PFSK-1 (cell line): Measurements from ENCODE around the gene OPRD1.

Experiments
- FOXP2 ChIP-seq: optimal IDR thresholded peaks from 2 replicates; pipeline ENCODE3; 2011; ENCODE audit warnings: borderline replicate concordance, control low read depth, inconsistent platforms; ENCODE audit not compliant: insufficient read depth; ENCODE audit errors: extremely low read length, extremely low read depth
- POLR2AphosphoS5 ChIP-seq: IDR thresholded peaks from 2 replicates; pipeline ENCODE4 v1.6.1; 2012; ENCODE audit warnings: low read depth, mild to moderate bottlenecking, control low read depth, low read length, moderate library complexity
- SIN3A ChIP-seq: IDR thresholded peaks from 2 replicates; pipeline ENCODE4 v1.6.1; 2012; ENCODE audit warnings: mild to moderate bottlenecking, low read length, moderate library complexity, borderline replicate concordance; ENCODE audit not compliant: insufficient read depth
- TAF1 ChIP-seq: IDR thresholded peaks from 2 replicates; pipeline ENCODE4 v1.6.1; 2012; ENCODE audit warnings: low read length, control low read depth, borderline replicate concordance; ENCODE audit not compliant: insufficient read depth
- TF ChIP-seq, protein P1 (sequence below), 2 experiments: IDR thresholded peaks; 2 replicates each; pipeline versions ENCODE4 v1.6.1 to v1.8.0; 2011 to 2012; ENCODE audit warnings: low read depth in 2 of 2, low read length in 2 of 2, control low read depth in 1 of 2, inconsistent platforms in 1 of 2, mild to moderate bottlenecking in 1 of 2, moderate library complexity in 1 of 2; ENCODE audit not compliant: insufficient read depth in 1 of 2

OPRD1 gene

DNA sequence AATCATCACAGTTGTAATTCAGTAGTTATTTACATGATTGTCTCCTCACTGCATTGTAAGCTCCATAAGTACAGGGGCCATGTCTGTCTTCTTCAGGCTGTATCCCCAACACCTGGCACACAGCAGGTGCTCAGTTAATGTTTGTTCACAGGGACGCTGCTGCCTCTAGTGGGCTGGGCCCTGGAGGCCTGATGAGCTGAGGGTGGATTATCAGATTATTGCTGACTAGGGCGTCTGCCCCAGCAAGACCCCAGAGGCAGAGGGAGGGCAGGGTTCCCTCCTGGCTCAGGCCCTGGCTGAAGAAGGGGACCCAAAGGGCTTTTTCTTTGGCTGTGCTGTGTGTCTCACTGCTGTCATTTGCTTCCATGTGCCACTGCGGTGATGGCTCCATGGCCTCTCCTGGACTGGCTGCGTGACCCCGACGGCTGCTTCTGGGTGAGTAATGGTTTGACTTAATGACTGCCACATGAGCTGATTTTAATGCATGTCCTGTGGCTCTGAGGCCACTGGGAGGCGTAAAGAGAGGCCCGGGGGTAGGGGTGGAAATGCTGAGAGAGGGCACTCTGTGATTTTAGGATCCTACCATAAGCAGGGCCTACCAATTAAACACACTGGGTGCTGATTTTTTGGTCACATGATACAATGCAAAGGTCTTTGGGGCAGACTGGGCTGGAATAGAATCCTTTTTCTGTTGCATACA, 81.6 kb downstream of the OPRD1 start:
- TF ChIP-seq, protein P1, sequence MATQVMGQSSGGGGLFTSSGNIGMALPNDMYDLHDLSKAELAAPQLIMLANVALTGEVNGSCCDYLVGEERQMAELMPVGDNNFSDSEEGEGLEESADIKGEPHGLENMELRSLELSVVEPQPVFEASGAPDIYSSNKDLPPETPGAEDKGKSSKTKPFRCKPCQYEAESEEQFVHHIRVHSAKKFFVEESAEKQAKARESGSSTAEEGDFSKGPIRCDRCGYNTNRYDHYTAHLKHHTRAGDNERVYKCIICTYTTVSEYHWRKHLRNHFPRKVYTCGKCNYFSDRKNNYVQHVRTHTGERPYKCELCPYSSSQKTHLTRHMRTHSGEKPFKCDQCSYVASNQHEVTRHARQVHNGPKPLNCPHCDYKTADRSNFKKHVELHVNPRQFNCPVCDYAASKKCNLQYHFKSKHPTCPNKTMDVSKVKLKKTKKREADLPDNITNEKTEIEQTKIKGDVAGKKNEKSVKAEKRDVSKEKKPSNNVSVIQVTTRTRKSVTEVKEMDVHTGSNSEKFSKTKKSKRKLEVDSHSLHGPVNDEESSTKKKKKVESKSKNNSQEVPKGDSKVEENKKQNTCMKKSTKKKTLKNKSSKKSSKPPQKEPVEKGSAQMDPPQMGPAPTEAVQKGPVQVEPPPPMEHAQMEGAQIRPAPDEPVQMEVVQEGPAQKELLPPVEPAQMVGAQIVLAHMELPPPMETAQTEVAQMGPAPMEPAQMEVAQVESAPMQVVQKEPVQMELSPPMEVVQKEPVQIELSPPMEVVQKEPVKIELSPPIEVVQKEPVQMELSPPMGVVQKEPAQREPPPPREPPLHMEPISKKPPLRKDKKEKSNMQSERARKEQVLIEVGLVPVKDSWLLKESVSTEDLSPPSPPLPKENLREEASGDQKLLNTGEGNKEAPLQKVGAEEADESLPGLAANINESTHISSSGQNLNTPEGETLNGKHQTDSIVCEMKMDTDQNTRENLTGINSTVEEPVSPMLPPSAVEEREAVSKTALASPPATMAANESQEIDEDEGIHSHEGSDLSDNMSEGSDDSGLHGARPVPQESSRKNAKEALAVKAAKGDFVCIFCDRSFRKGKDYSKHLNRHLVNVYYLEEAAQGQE (IDR thresholded peaks at IDR 0.05; ENCODE audit: insufficient read depth in 1 of 2, low read depth in 2 of 2, low read length in 2 of 2): no peak
- TF ChIP-seq POLR2AphosphoS5 (no peak), FOXP2 (no peak), TAF1 (no peak), SIN3A (no peak)

DNA sequence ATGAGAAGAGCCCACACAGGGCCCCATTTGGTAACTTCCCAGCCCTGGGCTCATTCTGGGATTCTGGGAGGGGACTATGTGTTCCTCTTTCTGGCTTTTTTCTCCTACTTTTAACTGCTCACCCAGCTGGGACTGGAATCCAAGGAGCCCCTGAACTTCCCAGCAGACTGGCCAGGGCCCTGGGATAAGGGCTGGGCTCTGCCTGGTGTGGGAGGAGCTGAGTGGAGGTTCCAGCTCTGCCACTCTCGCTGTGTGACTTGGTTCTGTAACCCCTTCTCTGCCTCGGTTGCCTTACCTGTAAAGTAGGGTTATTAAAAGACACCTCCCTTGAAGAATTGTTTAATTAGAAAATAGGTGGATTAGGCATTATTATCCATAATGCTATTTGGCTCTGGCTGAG, 82.8 kb downstream of the OPRD1 start:
- TF ChIP-seq POLR2AphosphoS5: no peak
- TF ChIP-seq, protein P1 (IDR thresholded peaks at IDR 0.05; ENCODE audit: insufficient read depth in 1 of 2, low read depth in 2 of 2, low read length in 2 of 2): no peak
- TF ChIP-seq TAF1: no peak
- no peak for TF ChIP-seq FOXP2
- no peak for TF ChIP-seq SIN3A

DNA sequence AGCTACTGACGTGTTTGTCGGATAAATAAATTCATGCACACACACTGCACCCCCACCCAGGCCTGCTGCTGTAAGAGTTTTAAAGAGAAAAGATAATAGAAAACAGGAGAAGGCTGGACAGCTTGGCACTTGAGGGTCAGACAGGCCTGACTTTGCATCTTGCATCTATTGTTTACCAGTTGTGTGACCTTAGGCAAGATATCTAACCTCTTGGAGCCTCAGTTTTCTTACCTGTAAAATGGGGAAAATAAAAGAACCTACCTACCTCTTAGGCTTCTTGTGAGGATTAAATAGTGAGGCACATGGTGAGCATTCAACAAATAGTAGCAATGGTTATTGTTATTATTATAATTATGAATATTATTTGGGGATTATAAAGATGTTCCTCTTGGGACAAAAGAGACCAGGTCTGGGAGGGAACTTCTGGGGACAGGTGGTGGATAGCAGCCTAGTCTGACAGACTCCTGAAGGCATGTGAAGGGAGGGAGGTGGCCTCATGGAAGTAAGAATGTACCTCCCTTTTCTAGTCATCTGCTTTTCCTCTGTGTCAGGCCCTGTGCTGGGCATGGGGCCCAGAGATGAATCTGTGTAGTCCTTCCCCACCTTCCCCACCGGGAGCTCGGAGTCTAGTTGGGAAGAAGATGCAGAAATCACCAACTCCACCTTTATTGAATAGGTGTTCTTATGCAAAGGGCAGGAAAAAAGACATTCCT, 84.1 kb downstream of the OPRD1 start:
- TF ChIP-seq FOXP2: no peak
- TF ChIP-seq, protein P1 (IDR thresholded peaks at IDR 0.05; ENCODE audit: insufficient read depth in 1 of 2, low read depth in 2 of 2, low read length in 2 of 2): no peak
- no peak for TF ChIP-seq POLR2AphosphoS5
- no peak for TF ChIP-seq TAF1
- TF ChIP-seq SIN3A: no peak

DNA sequence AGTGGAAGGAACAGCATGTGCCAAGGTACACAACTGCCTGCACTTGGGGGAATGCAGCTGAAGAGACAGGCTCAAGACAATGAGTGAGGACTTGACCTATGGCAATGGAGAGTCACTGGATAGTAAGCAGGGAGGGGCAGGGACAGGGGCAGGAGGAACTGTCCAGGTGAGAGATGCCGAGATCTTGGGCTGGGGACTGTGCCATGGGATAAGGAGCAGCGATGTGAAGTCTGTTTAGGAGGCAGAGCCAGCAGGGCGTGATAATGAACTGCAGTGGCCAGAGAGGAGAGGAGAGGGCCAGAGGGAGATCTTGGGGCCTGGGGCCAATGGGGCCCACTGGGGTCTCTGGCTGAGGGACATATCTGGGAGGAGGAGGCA, 84.6 kb downstream of the OPRD1 start:
- TF ChIP-seq TAF1 (no peak), FOXP2 (no peak), POLR2AphosphoS5 (no peak), SIN3A (no peak)
- TF ChIP-seq, protein P1 (IDR thresholded peaks at IDR 0.05; ENCODE audit: insufficient read depth in 1 of 2, low read depth in 2 of 2, low read length in 2 of 2): no peak
